ENCODE data around the gene OTOGL.

DNA sequence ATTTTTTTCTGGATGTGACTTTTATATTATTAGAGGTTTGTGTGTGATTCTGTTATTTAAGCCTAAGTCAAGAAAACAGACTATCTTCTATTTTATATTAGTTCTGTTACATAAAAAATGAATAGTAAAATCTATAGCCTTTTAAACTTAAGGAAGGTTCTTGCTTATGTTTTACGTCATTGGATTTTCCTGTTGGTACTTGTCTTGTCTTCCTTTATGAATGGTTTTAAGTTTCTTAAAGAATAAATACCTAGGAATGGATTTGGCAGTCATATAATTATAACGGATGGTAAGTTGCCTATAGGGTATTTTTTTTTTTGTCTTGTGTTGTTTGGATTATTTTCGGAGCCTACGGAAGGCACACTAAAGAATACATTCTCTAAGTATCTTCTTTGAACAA is 182.9 kb downstream of the OTOGL start:
- TF ChIP-seq, protein P1, sequence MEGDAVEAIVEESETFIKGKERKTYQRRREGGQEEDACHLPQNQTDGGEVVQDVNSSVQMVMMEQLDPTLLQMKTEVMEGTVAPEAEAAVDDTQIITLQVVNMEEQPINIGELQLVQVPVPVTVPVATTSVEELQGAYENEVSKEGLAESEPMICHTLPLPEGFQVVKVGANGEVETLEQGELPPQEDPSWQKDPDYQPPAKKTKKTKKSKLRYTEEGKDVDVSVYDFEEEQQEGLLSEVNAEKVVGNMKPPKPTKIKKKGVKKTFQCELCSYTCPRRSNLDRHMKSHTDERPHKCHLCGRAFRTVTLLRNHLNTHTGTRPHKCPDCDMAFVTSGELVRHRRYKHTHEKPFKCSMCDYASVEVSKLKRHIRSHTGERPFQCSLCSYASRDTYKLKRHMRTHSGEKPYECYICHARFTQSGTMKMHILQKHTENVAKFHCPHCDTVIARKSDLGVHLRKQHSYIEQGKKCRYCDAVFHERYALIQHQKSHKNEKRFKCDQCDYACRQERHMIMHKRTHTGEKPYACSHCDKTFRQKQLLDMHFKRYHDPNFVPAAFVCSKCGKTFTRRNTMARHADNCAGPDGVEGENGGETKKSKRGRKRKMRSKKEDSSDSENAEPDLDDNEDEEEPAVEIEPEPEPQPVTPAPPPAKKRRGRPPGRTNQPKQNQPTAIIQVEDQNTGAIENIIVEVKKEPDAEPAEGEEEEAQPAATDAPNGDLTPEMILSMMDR (IDR thresholded peaks at IDR 0.05) = no peak
- TF ChIP-seq POLR2A (IDR thresholded peaks at IDR 0.05) = no peak
